ENCODE results near the gene MBNL1. TPM values are rescaled to one million over a fixed set of nuclear protein-coding genes. Genes with fewer than 3 reads are reported as not detected.

The MBNL1 gene
- polyA plus RNA-seq, 1 donor (not counting 4 experiments of a cell fraction or from before 2014, with no cell fraction given), result 58.3 TPM

DNA sequence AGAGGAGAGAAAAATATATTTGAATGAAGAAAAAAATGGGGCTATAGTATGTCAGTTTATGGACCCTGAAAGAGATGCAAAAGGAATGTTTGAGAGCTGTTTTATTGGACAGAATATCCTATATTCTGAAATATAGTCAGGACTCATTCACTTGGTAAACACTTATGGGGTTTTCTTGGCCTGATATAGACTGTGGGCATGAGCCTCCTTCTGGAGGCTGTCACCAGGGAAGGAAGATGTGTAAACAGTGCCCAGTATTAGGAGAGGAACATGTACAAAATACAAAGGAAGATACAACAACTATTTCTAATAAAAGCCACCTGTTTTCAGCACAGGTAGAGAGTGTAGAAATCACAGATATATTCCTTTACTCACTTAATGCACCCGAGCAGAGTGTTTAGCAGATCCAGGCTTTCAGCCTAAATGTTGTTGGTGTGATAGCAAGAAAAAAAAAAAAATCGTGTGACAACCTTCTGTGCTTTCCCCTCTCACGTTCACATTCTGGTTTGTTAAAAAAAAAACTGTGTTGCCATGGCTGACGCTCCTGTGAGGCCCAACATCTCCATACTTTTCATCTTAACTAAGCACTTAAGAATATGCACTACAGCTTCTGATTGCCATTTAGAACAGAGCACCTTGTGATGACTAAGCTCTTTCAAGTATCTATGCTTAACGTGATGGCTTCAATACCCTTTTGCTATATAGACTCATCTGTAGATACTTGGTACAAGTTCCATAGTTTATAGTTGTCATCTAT, 134.1 kb downstream of the MBNL1 start:
- H3K27me3 ChIP-seq (ENCODE audit: control insufficient read depth, extremely low read depth, insufficient read depth, low read length), result no peaks in the 10 kb centered on the region
- no peaks in the 10 kb centered on the region for H4K20me1 ChIP-seq (ENCODE audit: control insufficient read depth, extremely low read depth, insufficient read depth, low read length)
- H3K4me3 ChIP-seq (ENCODE audit: control insufficient read depth in 2 of 3, extremely low read depth in 1 of 3, insufficient read depth in 2 of 3, low read depth in 1 of 3, low read length in 3 of 3), result no peak overlapping the region
- no peaks in the 10 kb centered on the region for H3K36me3 ChIP-seq (ENCODE audit: control insufficient read depth in 2 of 2, extremely low read depth in 1 of 2, insufficient read depth in 2 of 2, low read length in 2 of 2)
- peaks cover 3% of the 10 kb centered on the region for H3K4me1 ChIP-seq (ENCODE audit: control insufficient read depth, extremely low read depth, insufficient read depth, low read length)
- DNase-seq (ENCODE audit: low read depth, low spot score) (no peak), FAIRE-seq (no peak)
- TF ChIP-seq EZH2 (IDR thresholded peaks at IDR 0.05; ENCODE audit: low read length), result no peak
- no peak overlapping the region for H2AFZ ChIP-seq (ENCODE audit: control insufficient read depth, low read length)
- H3K79me2 ChIP-seq (ENCODE audit: control insufficient read depth, insufficient read depth, low read length), result peaks cover 73% of the 10 kb centered on the region
- dilution Hi-C loops (cut with MboI; ENCODE audit: extremely low pct_ligation_motif_present, low sequenced_read_pairs), result no loop called here
- H3K9ac ChIP-seq (ENCODE audit: control insufficient read depth, extremely low read depth, insufficient read depth, low read length), result no peak overlapping the region
- H3K9me1 ChIP-seq (ENCODE audit: control insufficient read depth, extremely low read depth, insufficient read depth, low read length), result no peaks in the 10 kb centered on the region
- no peaks in the 10 kb centered on the region for H3K9me3 ChIP-seq (ENCODE audit: control insufficient read depth, low read depth, low read length)
- H3K27ac ChIP-seq (ENCODE audit: control insufficient read depth, insufficient read depth, low read length), result no peak overlapping the region
- H3K4me2 ChIP-seq (ENCODE audit: control insufficient read depth, extremely low read depth, insufficient read depth, low read depth, low read length), result no peak overlapping the region

DNA sequence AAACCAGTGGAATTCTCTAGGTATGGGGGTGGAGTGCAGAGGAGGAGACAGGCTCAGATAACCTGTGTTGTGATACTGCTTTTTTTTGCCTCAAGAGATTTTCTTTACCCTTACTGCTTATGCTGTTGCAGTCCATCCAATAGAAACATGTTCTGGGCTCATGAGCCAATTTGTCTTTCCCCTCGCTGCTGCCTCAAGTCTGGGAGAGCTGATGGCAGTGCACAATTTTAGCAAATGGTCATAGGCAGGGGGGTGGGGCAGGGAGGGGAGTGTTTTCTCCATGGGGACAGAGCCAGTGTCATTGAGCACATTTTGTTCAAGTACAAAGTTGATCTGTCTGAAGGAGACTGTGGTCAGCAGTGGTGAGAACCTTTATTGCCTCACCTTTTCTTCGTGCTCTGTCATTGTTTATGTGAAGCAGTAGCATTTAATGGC, 134.9 kb downstream of the MBNL1 start:
- dilution Hi-C loops (cut with MboI; ENCODE audit: extremely low pct_ligation_motif_present, low sequenced_read_pairs), result no loop called here
- H4K20me1 ChIP-seq (ENCODE audit: control insufficient read depth, extremely low read depth, insufficient read depth, low read length), result no peaks in the 10 kb centered on the region
- H3K79me2 ChIP-seq (ENCODE audit: control insufficient read depth, insufficient read depth, low read length), result peaks cover 73% of the 10 kb centered on the region
- no peaks in the 10 kb centered on the region for H3K27me3 ChIP-seq (ENCODE audit: control insufficient read depth, extremely low read depth, insufficient read depth, low read length)
- no peak overlapping the region for H3K27ac ChIP-seq (ENCODE audit: control insufficient read depth, insufficient read depth, low read length)
- no peaks in the 10 kb centered on the region for H3K36me3 ChIP-seq (ENCODE audit: control insufficient read depth in 2 of 2, extremely low read depth in 1 of 2, insufficient read depth in 2 of 2, low read length in 2 of 2)
- H3K9ac ChIP-seq (ENCODE audit: control insufficient read depth, extremely low read depth, insufficient read depth, low read length), result no peak overlapping the region
- TF ChIP-seq EZH2 (IDR thresholded peaks at IDR 0.05; ENCODE audit: low read length), result no peak
- TF ChIP-seq, protein P1, sequence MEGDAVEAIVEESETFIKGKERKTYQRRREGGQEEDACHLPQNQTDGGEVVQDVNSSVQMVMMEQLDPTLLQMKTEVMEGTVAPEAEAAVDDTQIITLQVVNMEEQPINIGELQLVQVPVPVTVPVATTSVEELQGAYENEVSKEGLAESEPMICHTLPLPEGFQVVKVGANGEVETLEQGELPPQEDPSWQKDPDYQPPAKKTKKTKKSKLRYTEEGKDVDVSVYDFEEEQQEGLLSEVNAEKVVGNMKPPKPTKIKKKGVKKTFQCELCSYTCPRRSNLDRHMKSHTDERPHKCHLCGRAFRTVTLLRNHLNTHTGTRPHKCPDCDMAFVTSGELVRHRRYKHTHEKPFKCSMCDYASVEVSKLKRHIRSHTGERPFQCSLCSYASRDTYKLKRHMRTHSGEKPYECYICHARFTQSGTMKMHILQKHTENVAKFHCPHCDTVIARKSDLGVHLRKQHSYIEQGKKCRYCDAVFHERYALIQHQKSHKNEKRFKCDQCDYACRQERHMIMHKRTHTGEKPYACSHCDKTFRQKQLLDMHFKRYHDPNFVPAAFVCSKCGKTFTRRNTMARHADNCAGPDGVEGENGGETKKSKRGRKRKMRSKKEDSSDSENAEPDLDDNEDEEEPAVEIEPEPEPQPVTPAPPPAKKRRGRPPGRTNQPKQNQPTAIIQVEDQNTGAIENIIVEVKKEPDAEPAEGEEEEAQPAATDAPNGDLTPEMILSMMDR (optimal IDR thresholded peaks at IDR 0.05 in 1 of 3, IDR thresholded peaks at IDR 0.05 in 1 of 3, conservative IDR thresholded peaks at IDR 0.05 in 1 of 3; ENCODE audit: extremely low read depth in 1 of 3, insufficient read depth in 2 of 3, low read length in 3 of 3), result no peak
- H2AFZ ChIP-seq (ENCODE audit: control insufficient read depth, low read length), result no peak overlapping the region
- H3K4me2 ChIP-seq (ENCODE audit: control insufficient read depth, extremely low read depth, insufficient read depth, low read depth, low read length), result no peak overlapping the region
- H3K4me1 ChIP-seq (ENCODE audit: control insufficient read depth, extremely low read depth, insufficient read depth, low read length), result peaks cover 3% of the 10 kb centered on the region
- H3K9me3 ChIP-seq (ENCODE audit: control insufficient read depth, low read depth, low read length), result no peaks in the 10 kb centered on the region
- DNase-seq (ENCODE audit: low read depth, low spot score) (no peak), FAIRE-seq (no peak)
- no peaks in the 10 kb centered on the region for H3K9me1 ChIP-seq (ENCODE audit: control insufficient read depth, extremely low read depth, insufficient read depth, low read length)
- no peak overlapping the region for H3K4me3 ChIP-seq (ENCODE audit: control insufficient read depth in 2 of 3, extremely low read depth in 1 of 3, insufficient read depth in 2 of 3, low read depth in 1 of 3, low read length in 3 of 3)
